ENCODE results near the gene NDUFB10. TPM values are rescaled to one million over a fixed set of nuclear protein-coding genes. Genes with fewer than 3 reads are reported as not detected.
"Not testable (repeated sequence)": the region's sequence is repeated elsewhere in the genome, so short reads cannot be mapped to it uniquely, and the experiment has no call there.

NDUFB10 gene
- total RNA-seq, 2 experiments from 2014 or later, result 126 to 129 TPM

- H3K9me3 Mint-ChIP-seq, result no peaks in the 10 kb centered on the region
- ChIA-PET CTCF (no interaction called here), POLR2A (interaction anchor here (0.7 kb wide), 1 partner anchor 33 kb away, joined by 3 read pairs; the partner anchor contains the start of gene RPS2)
- H3K4me1 Mint-ChIP-seq (ENCODE audit: low read depth), result peaks cover 2% of the 10 kb centered on the region
- H3K27ac Mint-ChIP-seq, result no peak overlapping the region
- no peaks in the 10 kb centered on the region for H3K36me3 Mint-ChIP-seq (ENCODE audit: low read depth)
- no peak for TF ChIP-seq CTCF (IDR thresholded peaks at IDR 0.05)
- intact Hi-C loops (cut with micrococcal nuclease), result no loop called here
- H3K4me3 Mint-ChIP-seq, result no peak overlapping the region
- ATAC-seq (no peak), DNase-seq (no peak)
- H3K27me3 Mint-ChIP-seq, result no peaks in the 10 kb centered on the region
Observed at GRCh38 chr16:1932050-1933028, 27.0 kb upstream of the NDUFB10 start.

- H3K4me1 Mint-ChIP-seq (ENCODE audit: low read depth), result peaks cover 2% of the 10 kb centered on the region
- no peak overlapping the region for H3K4me3 Mint-ChIP-seq
- ChIA-PET POLR2A (no interaction called here), CTCF (no interaction called here)
- ATAC-seq (no peak), DNase-seq (no peak)
- no peaks in the 10 kb centered on the region for H3K27me3 Mint-ChIP-seq
- no peaks in the 10 kb centered on the region for H3K36me3 Mint-ChIP-seq (ENCODE audit: low read depth)
- TF ChIP-seq CTCF (IDR thresholded peaks at IDR 0.05), result no peak
- intact Hi-C loops (cut with micrococcal nuclease), result no loop called here
- no peak overlapping the region for H3K27ac Mint-ChIP-seq
- H3K9me3 Mint-ChIP-seq, result no peaks in the 10 kb centered on the region
Observed at GRCh38 chr16:1933097-1933661, 26.2 kb upstream of the NDUFB10 start.

GRCh38 chr16:1936945-1937479 is 22.3 kb upstream of the NDUFB10 start:
- DNase-seq (no peak), ATAC-seq (no peak)
- intact Hi-C loops (cut with micrococcal nuclease), result no loop called here
- H3K4me1 Mint-ChIP-seq (ENCODE audit: low read depth), result peaks cover 5% of the 10 kb centered on the region
- H3K4me3 Mint-ChIP-seq, result no peak overlapping the region
- no peak overlapping the region for H3K27ac Mint-ChIP-seq
- CTCF ChIA-PET, result no interaction called here
- H3K36me3 Mint-ChIP-seq (ENCODE audit: low read depth), result peaks cover 4% of the 10 kb centered on the region
- no peaks in the 10 kb centered on the region for H3K9me3 Mint-ChIP-seq
- POLR2A ChIA-PET, result no interaction called here
- no peaks in the 10 kb centered on the region for H3K27me3 Mint-ChIP-seq
- no peak for TF ChIP-seq CTCF (IDR thresholded peaks at IDR 0.05)

GRCh38 chr16:1938316-1938715 is 21.0 kb upstream of the NDUFB10 start:
- TF ChIP-seq CTCF (IDR thresholded peaks at IDR 0.05), result no peak
- Mint-ChIP-seq H3K4me3 (no peak overlapping the region), H3K36me3 (ENCODE audit: low read depth) (peaks cover 4% of the 10 kb centered on the region), H3K4me1 (ENCODE audit: low read depth) (peaks cover 9% of the 10 kb centered on the region), H3K9me3 (no peaks in the 10 kb centered on the region), H3K27me3 (no peaks in the 10 kb centered on the region), H3K27ac (no peak overlapping the region)
- ChIA-PET POLR2A (no interaction called here), CTCF (no interaction called here)
- DNase-seq (no peak), ATAC-seq (no peak)
- intact Hi-C loops (cut with micrococcal nuclease), result no loop called here

GRCh38 chr16:1938910-1939309 is 20.4 kb upstream of the NDUFB10 start:
- peaks cover 15% of the 10 kb centered on the region for H3K4me1 Mint-ChIP-seq (ENCODE audit: low read depth)
- DNase-seq (no peak), ATAC-seq (no peak)
- intact Hi-C loops (cut with micrococcal nuclease), result no loop called here
- no peaks in the 10 kb centered on the region for H3K9me3 Mint-ChIP-seq
- H3K36me3 Mint-ChIP-seq (ENCODE audit: low read depth), result peaks cover 4% of the 10 kb centered on the region
- no peaks in the 10 kb centered on the region for H3K27me3 Mint-ChIP-seq
- no peak overlapping the region for H3K4me3 Mint-ChIP-seq
- ChIA-PET CTCF (interaction anchor here (2.3 kb wide), 1 partner anchor 12 kb away, joined by 9 read pairs; no protein-coding TSS in a partner anchor), POLR2A (interaction anchor here (9.2 kb wide), 1 partner anchor 24 kb away, joined by 113 read pairs; the partner anchor contains the start of genes NDUFB10, RNF151 and RPS2)
- no peak overlapping the region for H3K27ac Mint-ChIP-seq
- TF ChIP-seq CTCF (IDR thresholded peaks at IDR 0.05), result no peak

GRCh38 chr16:1939833-1940232 is 19.5 kb upstream of the NDUFB10 start:
- H3K27ac Mint-ChIP-seq; H3K4me3 Mint-ChIP-seq; DNase-seq; intact Hi-C loops (cut with micrococcal nuclease); H3K27me3 Mint-ChIP-seq; ATAC-seq; H3K36me3 Mint-ChIP-seq (ENCODE audit: low read depth); H3K9me3 Mint-ChIP-seq: not testable (repeated sequence)
- H3K4me1 Mint-ChIP-seq (ENCODE audit: low read depth), result peaks cover 23% of the 10 kb centered on the region
- ChIA-PET POLR2A (interaction anchor here (9.2 kb wide), 1 partner anchor 23 kb away, joined by 113 read pairs; the partner anchor contains the start of genes NDUFB10, RNF151 and RPS2), CTCF (interaction anchor here (2.3 to 2.5 kb wide), 2 partner anchors 11 kb away, joined by 9 to 14 read pairs; no protein-coding TSS in a partner anchor)

Measured in activated CD8-positive, alpha-beta T cell treated with anti-CD3 and anti-CD28 coated beads for 36 hours (primary cell).